Stimulated activated CD8-positive, alpha-beta memory T cell treated with anti-CD3 and anti-CD28 coated beads, Interleukin-4, amount 100 ng/mL, for 4 hours (primary cell): ENCODE measurements around the gene PRND.
"Not testable (repeated sequence)": the region's sequence is repeated elsewhere in the genome, so short reads cannot be mapped to it uniquely, and the experiment has no call there.

ENCODE experiments used
- DNase-seq, 2 donors: peaks; one replicate each; pipeline ENCODE4 v3.0.0-alpha.2; 2020; ENCODE audit warnings: low read depth in 2 of 2, low spot score in 1 of 2

Gene PRND

DNA sequence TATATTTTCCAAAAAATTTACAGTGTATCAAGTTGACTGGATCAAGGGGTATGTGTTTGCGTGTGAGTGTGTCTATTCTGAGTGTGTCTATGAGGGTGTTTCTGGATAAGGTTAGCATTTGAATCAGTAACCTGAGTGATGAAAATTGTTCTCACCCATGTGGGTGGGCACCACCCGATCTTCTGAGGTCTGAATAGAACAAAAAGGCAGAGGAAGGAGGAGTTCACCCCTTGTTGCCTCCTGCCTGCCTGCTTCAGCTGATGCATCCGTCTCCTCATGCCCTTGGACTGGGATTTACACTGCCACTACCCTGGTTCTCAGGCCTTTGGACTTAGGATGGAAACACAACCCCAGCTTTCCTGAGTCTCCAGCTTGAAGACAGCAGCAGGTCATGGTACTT lies 13.7 kb upstream of the PRND start:
- no peak for DNase-seq

DNA sequence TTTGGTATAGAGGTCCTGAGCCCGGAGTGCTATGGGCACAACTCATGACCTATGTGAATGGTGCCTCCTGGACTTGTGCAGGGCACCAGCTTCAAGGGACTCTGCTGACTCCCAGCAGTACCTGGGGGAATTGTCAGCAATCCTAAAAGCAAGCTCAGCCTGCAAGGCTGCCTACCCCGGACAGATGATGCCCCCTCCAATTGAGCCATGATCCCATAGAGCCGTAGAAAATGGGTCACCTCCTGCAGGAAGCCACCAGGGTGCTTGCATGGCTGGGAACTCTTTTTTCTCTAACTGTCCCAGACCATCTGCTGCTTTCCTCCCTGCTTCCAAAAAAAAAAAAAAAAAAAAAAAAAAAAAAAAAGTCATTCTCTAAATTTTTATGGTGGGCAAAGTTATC lies 12.9 kb upstream of the PRND start:
- DNase-seq = no peak

DNA sequence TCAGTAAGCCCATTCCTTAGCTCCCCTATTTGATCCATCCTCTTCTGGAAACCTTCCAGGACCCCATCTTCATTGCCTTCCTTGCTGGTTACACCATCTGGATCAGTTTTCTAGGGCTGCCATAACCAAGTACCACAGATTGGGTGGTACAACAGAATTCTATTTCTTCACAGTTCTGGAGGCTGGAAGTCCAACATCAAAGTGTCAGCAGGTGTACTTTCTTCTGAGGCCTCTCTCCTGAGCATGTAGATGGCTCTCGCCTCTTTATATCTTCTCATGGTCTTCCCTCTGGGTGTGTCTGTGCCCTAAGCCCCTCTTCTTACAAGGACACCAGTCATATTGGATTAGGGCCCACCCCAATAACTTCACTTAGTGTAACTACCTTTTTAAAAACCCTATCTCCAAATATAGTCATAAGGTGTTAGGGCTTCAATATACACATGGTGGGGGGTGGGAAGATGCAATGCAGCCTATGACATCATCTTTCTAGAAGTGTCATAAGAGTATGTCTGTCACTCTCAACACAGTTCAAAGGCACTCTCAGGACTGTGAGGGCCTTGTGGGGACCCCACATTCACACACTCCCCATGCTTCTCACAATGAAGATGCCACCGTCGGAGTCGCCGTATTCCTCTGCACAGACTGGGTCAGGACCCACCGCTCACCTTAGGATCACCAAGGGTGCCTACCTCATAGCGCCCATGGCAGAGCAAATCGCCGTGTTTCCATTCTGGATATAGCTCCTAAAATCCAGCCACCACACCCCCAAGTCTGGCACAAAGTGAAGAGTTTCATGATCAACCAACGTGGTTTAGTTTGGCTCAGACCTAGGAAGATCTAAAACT lies 12.2 kb upstream of the PRND start:
- DNase-seq = no peak

DNA sequence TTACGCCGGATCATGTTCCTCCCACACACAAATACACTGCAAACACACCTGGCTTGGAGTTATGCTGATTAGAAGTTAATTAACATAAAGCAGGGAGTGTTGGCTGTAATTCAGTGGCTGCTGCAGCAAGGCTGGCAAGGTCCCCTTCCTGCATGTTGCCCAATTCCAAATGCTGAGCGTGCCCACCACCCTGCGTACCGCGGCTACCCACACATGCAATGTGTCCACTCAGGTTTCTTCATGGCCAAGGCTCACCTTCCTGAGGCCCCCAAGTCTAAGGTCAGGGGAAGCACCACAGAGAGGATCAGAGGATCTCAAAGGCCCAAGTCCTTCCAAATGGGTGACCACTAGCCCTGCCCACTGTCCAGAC lies 11.6 kb upstream of the PRND start:
- no peak for DNase-seq

DNA sequence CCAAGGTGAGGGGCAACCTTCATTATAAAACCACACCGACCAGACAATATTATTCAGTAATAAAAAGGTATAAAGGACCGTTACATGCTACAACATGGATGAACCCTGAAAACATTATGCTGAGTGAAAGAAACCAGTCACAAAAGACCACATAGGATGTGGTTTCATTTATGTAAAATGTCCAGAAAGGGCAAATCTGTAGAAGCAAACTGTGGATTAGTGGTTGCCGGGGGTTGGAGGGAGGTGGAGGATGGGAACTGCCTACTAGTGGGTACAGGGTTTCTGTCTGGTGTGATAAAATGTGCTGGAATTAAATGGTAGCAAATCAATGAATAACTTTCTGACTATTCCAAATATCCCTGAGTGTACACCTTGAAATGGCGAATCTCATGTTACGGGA lies 10.2 kb upstream of the PRND start:
- DNase-seq = no peak

DNA sequence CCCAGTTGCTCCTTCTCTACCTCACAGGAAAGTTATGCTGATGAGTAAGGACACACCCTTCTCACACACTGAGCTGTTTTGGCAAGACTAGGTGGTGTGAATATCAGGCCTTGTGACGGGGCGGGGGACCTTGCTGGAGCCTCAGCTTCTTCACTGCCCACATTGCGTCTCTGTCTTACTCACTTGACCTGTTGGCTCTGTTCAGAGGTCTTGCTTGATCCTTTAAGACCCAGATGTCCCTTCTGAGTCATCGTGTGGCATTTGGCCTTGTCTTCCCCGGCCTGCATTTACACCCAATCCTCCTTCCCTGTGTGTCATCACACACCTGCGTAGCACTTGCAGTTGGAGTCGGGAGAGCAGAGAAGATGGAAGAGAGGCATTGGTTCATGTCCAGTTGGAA lies 8.3 kb upstream of the PRND start:
- no peak for DNase-seq

DNA sequence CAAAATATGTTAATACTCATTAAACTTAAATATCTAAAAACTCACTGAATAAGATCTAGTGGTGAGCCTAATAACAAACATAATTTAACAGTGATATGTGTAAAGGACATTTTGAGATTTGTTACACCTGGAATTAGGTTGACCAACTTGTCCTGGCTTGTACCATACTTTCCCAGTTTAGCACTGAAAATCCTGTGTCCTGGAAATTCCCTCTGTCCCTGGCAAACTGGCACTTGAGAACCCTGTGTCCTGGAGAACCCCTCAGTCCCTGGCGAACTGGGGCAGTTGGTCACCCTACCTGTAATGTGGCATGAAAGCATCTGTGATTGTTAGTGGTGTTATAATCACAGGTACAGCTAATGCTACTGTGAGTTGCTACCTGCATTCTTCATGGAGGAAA lies 6.9 kb upstream of the PRND start:
- DNase-seq = no peak

DNA sequence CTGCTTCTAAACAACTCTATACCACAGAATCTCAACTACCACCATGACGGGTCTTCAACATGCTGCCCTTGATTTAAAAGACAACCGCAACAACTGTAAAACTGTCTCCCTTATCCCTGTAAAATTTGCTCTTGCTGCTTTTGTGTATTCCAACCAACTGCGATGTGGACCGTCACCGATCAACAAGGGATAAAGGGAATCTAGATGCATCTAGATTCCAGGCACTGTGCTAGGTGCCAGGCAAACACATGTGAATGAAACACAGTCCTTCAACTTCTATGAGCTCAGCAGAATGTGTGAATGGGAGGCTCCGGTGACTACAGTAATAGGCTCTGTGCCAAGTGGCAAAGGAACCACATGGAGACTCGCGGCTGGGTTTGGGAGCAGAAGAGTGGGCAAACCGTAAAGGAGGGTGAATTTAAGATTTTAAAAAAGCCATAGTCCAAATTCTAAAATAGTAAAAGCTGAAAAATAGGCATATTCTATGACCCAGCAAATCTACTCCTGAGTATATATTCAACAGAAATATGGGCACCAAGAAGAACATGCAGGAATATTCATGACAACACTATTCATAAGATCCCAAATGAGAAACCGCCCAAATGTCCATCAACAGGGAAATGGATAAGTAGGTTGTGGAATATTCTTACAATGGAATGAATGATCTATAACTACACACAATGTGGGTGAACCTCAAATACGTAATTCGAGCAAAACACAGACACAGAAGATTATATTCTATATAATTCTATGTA lies 3.7 kb upstream of the PRND start:
- DNase-seq = no peak

DNA sequence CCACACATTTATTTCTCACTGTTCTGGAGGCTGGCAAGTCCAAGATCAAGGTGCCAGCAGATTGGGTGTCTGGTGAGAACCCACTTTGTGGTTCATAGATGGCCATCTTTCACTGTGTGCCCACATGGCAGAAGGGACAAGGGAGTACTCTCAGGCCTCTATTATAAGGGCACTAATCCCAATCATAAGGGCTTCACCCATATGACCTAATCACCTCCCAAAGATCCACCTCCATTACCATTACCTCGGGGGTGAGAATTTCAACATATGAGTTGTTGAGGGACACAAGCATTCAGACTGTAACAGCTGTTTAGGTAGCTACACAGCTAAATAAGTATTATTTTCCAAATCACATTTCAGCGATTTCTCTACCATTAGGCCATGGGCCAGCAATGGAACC lies 2.5 kb upstream of the PRND start:
- DNase-seq = no peak

DNA sequence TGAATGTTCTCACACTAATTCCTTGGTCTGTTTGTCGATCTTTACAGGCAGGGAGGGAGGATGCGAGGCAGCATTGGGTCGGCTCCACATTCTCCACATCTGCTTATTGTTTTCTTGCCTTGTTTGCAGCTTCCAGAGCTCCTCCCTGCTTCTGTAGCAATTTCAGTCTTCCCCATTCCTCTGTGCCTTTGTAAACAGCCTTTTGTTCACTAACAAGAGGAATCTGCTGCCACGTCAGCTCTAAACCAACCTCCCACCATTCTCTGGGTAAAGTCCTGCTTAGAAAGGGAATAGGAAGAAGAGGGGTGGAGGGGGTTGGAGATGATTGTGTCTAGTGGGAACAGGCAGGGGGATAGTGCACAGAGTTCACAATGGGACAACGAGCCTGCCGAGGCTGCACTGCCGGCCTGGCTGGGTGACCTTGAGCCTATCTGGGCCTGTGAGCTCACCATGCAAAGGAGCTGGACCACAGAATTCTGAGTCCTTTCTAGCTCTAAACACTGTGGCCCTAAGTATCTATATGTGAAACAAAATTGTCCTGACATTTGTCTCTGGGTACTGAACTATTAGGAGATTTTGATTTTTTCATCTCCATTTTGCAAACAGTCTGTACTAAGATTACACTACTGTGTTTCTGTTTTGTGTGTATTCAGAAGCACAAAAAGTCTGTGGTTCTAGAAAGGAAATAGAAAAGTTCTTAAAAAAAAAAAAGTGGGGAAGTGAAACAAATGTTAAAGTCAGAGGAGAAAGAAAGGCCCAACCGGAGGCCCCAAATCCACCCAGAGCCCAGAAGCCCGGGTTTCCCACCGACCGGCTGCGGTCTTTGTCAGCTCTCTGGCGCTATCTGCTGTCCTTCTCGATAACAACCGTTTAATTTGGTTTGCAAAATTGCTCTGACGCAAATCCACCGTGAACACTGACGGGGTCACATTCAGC lies 1.4 kb upstream of the PRND start:
- DNase-seq = peak; percentile 42 to 48

DNA sequence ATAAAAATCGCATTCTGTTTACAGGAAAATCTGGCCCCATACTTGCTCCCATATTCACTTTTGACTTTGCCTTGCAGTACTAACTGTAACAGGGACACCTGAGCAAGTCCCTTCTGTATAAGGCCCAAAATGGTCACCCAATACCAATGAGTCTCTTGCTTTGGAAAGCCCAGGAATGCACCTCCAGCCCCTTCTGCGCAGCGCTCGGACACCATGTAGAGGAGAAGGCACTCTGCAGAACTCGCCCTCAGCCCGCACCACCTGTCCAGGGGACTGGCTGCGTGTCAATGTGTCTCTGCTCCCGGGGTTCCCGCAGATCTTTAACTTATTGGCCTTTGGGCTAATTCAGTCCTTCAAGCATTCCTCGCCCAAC lies 746 bp upstream of the PRND start:
- DNase-seq = no peak

DNA sequence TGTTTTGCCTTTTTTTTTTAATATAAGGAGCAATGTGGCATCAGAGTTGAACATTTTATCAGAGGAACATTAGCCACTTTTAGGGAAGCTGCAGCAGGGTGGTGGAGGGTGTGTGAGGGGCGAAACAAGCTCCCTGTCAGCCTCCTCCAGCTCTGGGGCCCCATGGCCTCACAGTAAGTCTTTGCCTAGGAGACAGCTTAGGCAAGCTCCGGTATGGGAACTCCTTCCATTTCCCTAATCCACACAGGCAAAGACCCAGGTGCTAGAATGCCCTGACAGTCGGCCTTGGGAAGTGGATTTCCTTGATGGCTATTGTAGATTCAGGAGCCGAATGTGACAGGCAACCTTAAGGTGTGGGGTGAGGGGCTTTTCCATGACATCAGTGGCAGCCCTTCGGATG lies 862 bp downstream of the PRND start:
- DNase-seq = no peak

DNA sequence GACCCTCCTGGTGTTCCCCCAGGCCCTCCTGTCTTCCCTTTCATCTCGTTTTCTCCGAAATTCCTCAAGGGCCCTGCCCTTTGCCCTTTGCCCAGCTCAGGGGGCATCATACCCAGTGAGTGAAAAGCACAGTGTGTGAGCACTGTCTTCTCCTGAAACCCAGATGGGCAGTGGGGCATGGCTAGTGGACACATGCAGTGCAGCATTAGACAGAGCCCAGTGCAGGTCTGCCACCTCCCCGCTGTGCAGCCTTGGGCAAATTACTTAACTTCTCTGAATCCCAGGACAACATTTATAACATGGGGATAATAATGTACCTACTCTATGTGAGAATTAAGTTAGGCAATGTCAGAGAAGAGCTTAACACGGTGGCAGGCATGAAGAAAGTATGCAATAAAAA lies 1.3 kb downstream of the PRND start:
- no peak for DNase-seq

DNA sequence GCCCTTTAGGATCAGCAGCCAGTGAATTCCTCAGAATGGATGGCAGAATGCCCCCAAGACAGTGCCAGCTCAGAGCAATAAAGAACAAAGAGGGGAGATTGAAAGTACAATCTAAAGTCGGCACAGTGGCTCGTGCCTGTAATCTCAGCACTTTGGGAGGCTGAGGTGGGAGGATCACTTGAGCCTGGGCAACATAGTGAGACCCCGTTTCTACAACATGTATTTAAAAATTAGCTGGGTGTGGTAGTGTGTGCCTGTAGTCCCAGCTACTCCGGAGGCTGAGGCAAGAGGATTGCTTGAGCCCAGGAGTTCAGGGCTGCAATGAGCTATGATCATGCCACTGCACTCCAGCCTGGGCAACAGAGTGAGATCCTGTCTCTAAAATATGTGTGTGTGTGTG lies 1.8 kb downstream of the PRND start:
- DNase-seq = not testable (repeated sequence)

DNA sequence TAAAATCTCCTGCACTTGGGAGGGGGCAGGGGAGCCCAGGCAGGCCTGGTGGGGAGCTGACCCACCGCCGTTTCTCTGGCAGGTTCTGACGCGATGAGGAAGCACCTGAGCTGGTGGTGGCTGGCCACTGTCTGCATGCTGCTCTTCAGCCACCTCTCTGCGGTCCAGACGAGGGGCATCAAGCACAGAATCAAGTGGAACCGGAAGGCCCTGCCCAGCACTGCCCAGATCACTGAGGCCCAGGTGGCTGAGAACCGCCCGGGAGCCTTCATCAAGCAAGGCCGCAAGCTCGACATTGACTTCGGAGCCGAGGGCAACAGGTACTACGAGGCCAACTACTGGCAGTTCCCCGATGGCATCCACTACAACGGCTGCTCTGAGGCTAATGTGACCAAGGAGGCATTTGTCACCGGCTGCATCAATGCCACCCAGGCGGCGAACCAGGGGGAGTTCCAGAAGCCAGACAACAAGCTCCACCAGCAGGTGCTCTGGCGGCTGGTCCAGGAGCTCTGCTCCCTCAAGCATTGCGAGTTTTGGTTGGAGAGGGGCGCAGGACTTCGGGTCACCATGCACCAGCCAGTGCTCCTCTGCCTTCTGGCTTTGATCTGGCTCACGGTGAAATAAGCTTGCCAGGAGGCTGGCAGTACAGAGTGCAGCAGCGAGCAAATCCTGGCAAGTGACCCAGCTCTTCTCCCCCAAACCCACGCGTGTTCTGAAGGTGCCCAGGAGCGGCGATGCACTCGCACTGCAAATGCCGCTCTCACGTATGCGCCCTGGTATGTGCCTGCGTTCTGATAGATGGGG lies 3.0 kb downstream of the PRND start:
- DNase-seq = no peak

DNA sequence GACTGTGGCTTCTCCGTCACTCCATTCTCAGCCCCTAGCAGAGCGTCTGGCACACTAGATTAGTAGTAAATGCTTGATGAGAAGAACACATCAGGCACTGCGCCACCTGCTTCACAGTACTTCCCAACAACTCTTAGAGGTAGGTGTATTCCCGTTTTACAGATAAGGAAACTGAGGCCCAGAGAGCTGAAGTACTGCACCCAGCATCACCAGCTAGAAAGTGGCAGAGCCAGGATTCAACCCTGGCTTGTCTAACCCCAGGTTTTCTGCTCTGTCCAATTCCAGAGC lies 3.5 kb downstream of the PRND start:
- no peak for DNase-seq

DNA sequence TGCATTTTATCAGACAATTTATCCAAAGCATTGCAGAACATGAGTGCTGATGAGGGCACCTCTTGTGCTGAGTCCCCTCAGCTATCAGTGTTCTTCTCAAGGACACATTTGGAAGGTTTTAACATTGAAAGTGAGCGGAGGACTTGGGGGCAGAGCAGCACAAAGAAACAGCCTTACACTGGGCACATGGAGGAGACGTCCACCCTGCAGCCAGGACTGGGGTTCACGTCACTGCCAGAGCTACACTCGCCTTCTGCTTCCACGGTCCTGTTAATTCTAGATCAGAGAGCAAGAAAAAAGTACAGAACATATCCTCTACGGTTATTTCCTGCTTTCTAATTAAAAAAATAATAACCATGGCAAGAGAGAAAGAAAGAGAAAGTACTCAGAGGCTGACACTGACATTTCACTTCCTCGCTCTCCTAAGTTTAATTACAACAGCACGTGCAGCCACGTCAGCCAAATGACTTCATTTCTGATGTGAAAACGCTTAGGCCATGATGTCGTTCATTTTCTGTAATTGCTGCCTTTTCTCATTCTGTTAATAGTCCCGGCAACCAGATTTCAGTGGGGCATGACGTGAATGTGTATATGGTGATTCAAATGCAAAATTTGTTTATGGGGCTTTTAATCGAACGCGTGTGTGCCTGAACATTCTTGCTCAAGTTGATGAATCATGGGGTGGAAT lies 5.1 kb downstream of the PRND start:
- no peak for DNase-seq

DNA sequence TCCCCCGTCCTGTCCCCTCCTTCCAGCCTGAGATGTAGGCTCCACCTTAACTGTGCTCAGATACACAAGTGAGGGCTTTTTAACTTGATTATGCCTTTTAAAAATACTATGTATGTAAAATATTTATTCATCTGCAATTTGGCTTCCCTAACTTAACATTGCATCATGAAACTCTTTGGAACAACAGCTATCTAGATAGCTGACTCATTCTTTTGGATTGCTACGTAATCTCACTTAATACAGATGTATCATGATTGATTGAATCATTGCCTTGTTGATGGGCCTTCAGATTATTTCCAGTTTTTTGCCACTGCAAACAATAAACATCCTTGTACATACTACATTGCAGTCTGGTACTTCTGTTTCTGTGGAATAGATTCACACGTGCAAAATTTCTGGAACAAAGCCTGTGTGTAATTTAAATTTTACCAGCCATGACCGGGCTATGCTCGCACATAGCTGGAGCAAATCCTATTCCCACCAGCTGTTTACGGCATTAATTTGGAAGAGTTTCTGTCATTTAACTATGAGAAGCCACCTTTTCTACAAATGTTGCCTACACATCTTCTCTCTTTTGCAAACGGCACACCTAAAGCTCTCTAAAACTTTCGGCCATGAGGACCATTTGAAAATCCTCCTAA lies 6.5 kb downstream of the PRND start:
- no peak for DNase-seq

DNA sequence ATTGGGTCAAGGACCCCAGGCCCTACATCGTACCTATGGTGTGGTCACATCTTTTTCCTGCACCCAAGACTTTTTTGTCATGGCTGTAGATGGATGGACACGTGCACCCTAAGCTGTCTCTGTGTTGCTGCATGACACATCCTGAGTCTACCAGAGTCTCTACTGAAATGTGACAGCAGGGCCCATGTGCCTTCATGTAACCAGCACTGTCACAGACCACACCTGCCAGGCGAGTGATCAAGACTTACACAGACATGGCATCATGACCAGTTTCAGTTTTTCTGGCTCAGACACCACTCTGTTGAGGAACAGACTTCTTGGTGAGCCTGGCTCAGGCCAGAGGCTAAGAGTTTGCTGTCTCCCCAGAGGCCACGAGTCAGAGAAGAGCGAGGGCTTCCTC lies 7.6 kb downstream of the PRND start:
- DNase-seq = no peak

DNA sequence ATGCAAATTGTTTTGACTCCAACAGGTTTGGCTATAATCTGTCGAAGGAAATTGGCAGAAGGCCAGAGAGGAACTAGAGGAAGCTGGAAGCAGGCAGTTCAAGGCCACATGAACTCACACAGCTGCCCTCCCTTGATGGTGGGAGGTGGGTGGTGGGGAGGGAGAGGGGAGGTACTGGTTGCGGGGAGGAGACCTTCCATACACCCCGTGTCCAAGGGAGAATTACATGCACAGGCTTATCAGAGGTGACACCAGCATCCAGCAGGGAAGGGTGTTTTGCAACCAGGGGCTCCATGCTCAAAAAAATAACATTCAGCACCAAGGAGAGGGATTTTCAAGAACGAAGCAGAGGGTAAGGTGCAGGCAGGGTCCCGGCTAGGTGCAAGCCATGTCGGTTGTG lies 9.1 kb downstream of the PRND start:
- DNase-seq = no peak
